GM21528 (cell line): ENCODE measurements around the gene TAF1B.
"Not testable (repeated sequence)": the region's sequence is repeated elsewhere in the genome, so short reads cannot be mapped to it uniquely, and the experiment has no call there.

Experiments used
- ATAC-seq: cut with Tn5 transposase; IDR thresholded peaks from one replicate; pipeline ENCODE4 v1.9.1; 2021; ENCODE audit warnings: mild to moderate bottlenecking, moderate library complexity; ENCODE audit not compliant: unreplicated experiment, low FRiP score

The TAF1B gene

DNA sequence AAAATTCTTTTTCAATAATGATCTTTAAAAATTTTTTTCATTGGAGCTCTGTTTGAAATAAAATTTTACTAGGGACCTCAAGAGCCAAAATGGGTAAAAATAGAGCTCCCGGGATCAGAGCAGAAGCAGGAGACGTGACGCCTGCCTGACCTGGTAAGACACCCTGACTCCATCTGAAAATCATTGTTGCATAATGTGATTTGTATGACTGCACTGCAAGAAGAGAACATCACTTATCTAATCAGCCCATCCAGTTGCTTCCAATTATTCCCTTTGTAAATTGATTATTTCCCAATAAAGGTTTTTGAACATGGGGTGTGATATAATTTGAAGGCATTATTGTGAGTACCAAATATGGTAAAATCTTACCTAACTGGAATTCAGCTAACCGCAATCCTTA lies 17.1 kb upstream of the TAF1B start:
- no peak for ATAC-seq

- no peak for ATAC-seq
Observed at GRCh38 chr2:9830685-9831410, 12.4 kb upstream of the TAF1B start.

DNA sequence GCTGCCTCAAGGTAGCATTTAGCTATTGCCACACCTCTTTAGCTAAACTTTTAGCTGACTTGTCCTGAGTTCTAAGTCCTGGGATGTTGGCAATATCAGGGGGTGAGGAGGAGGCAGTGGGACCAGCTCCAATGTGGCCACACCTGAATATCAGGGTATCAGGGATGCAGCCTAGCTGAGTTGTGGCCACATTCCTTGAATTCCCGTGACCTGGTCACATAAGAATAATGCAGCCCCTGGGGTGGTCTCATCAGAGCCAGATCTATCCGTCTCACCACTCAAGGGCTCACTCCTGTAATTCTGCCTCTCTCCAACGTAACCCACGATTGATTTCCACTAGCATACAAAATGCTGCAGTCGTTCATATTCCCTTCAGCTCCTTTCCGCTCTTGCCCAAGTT lies 11.6 kb upstream of the TAF1B start:
- ATAC-seq, result no peak

DNA sequence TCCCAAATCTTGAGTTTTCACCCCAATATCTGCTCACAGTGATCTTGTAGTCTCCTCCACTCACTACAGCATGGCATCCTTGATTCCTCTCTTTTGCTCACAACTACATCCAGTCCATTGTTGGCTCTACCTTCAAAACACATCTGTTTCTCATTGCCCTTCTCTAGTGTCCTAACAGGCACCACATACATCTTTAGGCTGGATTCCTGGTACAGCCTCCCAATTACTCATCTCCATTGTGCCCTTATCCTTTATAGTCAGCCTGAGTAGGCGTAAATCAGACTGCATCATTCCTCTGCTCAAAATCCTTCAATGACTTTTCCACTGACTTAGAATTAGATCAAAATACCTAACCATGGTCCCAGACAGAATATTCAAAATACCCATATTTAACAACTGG lies 10.7 kb upstream of the TAF1B start:
- no peak for ATAC-seq

- not testable (repeated sequence) for ATAC-seq
Observed at GRCh38 chr2:9835068-9835467, 8.2 kb upstream of the TAF1B start.

GRCh38 chr2:9836074-9836473 lies 7.2 kb upstream of the TAF1B start:
- no peak for ATAC-seq

DNA sequence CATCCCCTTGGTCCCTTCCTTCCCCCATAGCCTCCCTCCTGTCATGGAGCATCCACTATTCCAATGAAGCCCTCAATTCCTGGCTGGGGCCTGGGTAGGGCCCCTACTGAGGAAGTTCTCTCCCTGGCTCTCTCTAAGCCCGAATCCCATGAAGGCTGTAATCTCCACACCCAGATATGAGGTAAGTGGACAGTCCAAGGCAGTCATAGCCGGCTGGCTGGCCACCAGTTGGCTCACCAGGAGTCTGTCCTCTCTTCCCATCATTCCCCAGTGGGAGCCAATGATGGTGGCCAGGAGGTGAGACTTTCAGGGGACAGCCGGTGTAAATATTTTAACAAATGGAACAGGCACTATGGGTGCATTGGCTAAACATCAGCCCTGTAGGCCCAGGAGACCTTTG lies 6.8 kb upstream of the TAF1B start:
- ATAC-seq, result no peak

DNA sequence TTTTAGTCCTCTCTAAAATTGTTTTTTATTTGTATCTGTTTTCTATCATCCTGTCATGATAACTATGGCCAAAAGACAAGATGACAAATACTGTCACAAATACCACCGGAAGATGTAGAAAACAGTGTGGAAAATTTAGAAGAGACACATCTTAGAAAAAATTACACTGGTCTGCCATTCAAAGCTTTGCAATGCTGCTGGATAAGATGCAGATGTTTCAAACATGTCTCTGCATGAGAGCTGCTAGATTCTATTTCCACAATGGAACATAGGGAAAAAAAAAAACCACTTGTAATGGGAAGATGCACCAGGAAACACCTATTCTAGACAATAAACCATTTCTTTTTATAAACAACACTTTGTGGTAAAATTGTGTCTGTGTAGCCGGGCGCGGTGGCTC lies 5.8 kb upstream of the TAF1B start:
- no peak for ATAC-seq

GRCh38 chr2:9838391-9838790 lies 4.9 kb upstream of the TAF1B start:
- no peak for ATAC-seq

DNA sequence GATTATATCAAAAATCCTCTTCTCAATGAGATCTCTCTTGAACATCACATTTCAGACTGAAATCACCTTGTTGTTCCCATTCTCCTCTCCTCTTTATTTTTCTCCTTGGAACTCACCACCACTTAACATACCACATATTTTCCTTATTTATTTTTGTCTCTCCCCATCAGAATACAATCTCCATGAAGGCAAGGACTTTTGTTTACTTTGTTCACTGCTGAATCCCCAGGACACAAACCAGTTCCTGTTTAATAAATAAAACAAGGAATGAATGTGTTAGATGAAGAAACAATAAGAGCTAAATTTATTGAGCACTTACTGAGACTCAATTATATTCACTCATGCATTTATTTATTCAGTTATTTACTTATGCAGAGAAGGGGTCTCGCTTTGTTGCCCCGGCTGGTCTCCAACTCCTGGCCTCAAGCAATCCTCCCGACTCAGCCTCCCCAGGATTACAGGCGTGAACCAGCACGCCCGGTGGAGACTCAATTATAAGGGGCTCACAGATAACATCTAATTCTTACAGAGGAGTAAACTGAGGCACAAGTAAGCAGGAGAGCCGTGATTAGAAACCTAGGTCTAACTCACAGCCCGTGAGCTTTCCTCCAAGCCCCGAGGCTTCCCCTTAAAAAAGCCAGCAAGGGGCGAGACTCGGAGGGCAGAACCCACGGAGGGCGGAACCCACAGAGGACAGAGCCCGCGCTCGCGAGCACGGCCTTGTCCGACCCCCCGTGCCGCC lies 616 bp upstream of the TAF1B start:
- ATAC-seq, result no peak

DNA sequence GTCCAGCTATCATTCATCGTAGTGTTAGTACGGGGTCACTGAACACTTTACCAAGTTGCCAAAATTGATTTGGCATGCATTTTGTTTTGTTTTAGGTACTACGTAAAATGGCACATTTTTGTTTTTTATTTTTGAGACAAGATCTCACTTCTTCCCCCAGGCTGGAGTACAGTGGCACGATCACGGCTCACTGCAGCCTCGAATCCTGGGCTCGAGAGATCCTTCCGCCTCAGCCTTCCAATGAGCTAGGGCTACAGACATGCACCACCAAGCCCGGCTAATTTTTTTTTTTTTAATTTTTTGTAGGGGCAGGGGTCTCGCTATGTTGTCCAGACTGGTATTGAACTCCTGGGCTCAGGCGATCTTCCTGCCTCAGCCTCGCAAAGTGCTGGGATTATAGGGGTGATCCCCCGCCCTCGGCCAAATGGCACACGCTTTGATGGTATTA lies 786 bp downstream of the TAF1B start:
- no peak for ATAC-seq

DNA sequence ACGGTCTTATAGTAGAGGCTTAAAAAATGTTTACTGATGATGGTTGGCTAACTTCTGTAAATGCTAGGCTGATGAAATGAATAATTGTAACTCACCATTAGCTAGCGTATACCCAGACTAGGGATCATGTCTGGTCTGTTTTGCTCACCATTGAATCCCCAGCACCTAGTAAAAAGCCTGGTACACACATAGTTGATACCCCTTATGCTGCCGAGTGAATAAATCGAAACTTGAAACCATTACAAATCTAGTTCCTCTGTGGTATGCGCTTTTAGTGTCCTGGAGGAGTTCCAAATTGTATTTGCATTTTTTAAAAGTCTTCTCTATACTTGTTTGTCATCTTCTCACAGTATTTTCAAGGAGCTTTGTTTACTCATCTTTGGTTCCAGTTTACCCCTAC lies 1.3 kb downstream of the TAF1B start:
- peak; percentile 28 for ATAC-seq

DNA sequence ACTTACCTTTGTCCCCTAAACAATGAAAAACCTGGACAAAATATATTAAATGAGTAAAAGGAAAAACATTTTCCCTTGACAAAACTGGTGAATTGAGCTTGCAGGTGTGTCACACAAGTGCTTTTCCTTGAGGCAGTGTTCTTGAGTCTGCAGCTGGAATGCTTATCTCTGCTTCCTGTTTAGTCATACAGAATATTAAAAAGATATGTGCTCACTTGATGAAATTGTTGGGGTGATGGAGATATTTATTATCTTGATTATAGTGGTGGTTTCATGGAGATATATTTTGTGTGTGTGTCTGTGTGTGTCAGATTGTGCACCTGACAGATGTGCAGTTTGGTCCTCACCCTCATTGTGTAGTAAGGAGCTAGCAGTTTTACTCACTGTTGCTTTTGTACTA lies 3.3 kb downstream of the TAF1B start:
- no peak for ATAC-seq

DNA sequence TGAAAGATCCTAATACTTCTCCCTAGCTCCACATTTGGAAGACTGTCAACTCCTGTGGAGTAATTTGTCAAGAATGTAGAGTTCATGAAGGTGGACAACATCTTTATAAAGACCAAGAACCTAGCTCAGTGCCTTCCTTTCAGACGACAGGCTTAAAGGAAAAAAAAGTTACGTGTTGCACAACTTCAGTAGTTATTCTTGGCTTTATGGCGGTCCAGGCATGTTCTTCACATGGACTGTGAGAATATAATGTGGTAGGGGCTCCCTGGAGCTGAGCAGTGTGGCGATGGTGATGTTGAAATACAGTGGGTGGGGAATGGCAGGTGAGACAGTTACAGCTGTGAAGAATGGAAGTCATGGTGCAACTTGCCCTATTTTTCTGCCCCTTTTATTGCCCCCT lies 3.9 kb downstream of the TAF1B start:
- no peak for ATAC-seq

- no peak for ATAC-seq
Observed at GRCh38 chr2:9852881-9853280, 9.6 kb downstream of the TAF1B start.

DNA sequence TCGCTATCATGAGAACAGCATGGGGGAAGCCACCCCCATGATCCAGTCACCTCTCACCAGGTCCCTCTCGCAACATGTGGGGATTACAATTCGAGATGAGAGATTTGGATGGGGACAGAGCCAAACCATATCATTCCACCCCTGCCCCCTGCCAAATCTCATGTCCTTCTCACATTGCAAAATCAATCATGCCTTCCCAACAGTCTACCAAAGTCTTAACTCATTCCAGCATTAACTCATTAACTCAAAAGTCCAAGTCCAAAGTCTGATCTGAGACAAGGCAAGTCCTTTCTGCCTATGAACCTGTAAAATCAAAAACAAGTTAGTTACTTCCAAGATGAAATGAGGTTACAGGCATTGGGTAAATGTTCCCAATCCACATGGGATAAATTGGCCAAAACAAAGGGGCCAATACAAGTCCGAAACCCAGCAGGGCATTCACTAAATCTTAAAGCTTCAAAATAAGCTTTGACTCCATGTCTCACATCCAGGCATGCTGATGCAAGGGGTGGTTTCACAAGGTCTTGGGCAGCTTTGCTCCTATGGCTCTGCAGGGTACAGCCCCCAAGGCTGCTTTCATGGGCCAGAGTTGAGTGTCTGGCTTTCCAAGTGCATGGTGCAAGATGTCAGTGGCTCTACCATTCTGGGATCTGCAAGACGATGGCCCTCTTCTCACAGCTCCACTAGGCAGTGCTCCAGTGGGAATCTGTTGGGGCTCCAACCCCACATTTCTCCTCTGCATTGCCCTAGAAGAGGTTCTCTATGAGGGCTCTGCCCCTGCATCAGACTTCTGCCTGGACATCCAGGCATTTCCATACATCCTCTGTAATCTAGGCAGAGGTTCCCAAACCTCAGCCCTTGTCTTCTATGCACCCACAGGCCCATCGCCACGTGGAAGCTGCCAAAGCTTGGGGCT lies 14.8 kb downstream of the TAF1B start:
- no peak for ATAC-seq

GRCh38 chr2:9858730-9859068 lies 15.4 kb downstream of the TAF1B start:
- no peak for ATAC-seq

DNA sequence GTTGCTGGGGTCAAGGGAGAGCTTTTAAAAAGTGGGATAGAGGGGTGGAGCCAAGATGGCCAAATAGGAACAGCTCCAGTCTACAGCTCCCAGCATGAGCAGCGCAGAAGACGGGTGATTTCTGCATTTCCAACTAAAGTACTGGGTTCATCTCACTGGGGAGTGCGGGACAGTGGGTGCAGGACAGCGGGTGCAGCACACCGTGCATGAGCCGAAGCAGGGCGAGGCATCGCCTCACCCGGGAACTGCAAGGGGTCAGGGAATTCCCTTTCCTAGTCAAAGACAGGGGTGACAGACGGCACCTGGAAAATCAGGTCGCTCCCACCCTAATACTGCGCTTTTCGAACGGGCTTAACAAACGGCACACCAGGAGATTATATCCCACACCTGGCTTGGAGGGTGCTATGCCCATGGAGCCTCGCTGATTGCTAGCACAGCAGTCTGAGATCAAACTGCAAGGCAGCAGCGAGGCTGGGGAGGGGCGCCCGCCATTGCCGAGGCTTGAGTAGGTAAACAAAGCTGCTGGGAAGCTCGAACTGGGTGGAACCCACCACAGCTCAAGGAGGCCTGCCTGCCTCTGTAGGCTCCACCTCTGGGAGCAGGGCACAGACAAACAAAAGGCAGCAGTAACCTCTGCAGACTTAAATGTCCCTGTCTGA lies 17.8 kb downstream of the TAF1B start:
- not testable (repeated sequence) for ATAC-seq

- no peak for ATAC-seq
Observed at GRCh38 chr2:9867881-9868280, 24.6 kb downstream of the TAF1B start.

DNA sequence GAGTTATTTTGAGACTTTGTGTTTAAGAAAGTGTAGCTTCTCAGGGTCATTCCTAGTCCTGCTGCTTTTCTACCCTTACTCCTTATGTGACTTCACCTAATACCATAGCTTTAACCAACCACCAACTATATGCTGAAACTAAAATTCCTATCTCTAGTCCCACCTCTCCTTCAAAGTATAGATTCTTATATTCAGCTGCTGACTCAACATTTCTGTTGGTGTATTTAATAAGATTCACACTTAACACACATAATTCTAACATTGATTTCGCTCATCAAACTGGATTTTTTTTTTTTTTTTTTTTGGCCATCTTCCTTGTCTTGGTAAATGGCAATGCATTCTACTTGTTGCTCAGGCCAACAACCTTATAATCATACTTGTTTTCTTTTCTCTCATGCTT lies 30.1 kb downstream of the TAF1B start:
- ATAC-seq, result no peak

DNA sequence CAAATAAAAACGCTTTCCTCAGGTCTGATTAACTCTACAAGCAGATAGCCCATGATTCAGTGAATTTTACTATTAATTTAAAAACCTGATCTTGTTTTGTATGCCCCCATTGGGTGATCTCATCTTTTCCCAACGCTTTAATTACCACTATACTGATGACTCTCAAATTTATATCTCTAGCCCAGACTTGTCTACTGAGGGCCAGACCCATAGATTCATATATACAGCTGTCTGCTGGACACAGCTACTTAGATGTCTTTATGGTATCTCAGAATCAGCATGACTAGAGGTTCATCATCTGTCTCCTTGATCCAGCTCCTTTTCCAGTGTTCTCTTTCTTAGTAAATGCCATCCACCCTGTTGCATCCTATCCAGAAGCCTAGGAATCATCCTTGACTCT lies 33.8 kb downstream of the TAF1B start:
- ATAC-seq, result no peak
